ENCODE results near the gene NCAPD2. TPM values are rescaled to one million over a fixed set of nuclear protein-coding genes. Genes with fewer than 3 reads are reported as not detected.

NCAPD2 gene
- total and polyA plus RNA-seq, 2 donors (not counting 1 experiment from before 2014, with no cell fraction given) = 19.9 to 42.1 TPM

DNA sequence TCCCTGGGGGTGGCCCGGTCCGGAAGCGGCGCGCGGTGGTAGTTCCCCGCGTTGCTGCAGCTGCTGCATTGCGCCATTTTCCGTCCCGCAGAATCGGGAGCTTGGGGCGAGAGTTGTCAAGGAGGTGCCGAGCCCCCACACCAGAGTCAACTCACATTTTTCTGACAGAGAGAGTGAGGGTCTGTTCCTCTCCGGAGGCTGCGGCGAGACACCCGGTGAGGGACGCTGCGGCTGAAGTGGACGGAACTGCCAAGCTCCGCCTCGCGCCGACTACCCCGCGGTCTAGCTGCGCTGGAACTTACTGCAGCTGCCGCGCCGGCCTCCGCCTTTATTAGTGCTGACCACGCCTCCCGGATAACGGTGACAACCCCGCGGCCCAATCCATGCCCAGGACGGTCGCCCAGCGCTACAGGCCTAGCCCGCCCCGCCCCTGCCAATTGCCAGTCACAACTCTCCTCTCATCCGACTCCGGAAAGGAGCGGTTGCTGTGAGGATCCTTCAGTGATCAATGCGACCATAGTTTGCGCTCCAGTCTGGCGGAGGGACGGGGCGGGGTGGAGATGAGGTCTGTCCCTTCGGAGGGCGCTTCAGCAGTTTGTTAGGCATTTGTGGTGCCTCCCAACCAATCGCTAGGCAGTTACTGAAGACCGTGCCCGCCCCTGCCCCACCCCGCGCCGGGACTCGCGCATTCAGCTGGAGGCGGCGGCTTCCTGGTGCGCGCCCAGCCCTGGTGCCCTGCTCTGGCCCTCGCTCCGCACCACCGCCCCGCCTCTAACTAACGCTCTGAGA lies 23.3 kb upstream of the NCAPD2 start, which contains the start of gene VAMP1:
VAMP1 (minus strand) TSS at position 303 of the 789 bp plus-strand sequence; CDS start at position 157, 146 bp downstream.
- Mint-ChIP-seq H3K4me3 (peak within 1 kb of the TSS; percentile 90), H3K4me1 (peaks cover 49% of the 10 kb centered on the region), H3K9me3 (ENCODE audit: insufficient read depth) (no peaks in the 10 kb centered on the region), H3K27me3 (no peaks in the 10 kb centered on the region), H3K27ac (peak within 1 kb of the TSS; percentile 97)
- no peaks in the 10 kb centered on the region for H3K27me3 ChIP-seq (replicated peaks in 1 of 4; ENCODE audit: control extremely low read depth in 1 of 4, control insufficient read depth in 3 of 4, insufficient read depth in 4 of 4, low read length in 3 of 4)
- peak within 1 kb of the TSS; percentile 75 to 82 for H3K27ac ChIP-seq (ENCODE audit: low read length in 2 of 2)
- ATAC-seq (ENCODE audit: low read depth) (peak; percentile 92), DNase-seq (peak; percentile 97)
- ChIA-PET CTCF (interaction anchor here (0.7 to 6.0 kb wide), 17 partner anchors 9 to 186 kb away, joined by 3 to 67 read pairs (median 4); partner anchors contain the start of genes CD27 and MRPL51), POLR2A (interaction anchor here (0.5 to 3.6 kb wide), 25 partner anchors 9 to 382 kb away, joined by 3 to 46 read pairs (median 6); partner anchors contain the start of genes CD27, COPS7A, GAPDH and MRPL51)
- H3K36me3 ChIP-seq (replicated peaks in 1 of 2; ENCODE audit: control extremely low read depth in 1 of 2, control insufficient read depth in 1 of 2, extremely low read depth in 1 of 2, insufficient read depth in 2 of 2, low read length in 1 of 2) = peaks cover 0 to 11% of the 10 kb centered on the region in 2 experiments
- TF ChIP-seq EZH2 (IDR thresholded peaks at IDR 0.05; ENCODE audit: borderline replicate concordance, insufficient read depth, low read depth, low read length, poor library complexity, severe bottlenecking) = no peak
- no peak for TF ChIP-seq CTCF (IDR thresholded peaks at IDR 0.05)
- H3K4me3 ChIP-seq (ENCODE audit: control extremely low read depth in 1 of 5, extremely low read depth in 1 of 5, insufficient read depth in 1 of 5, low read depth in 2 of 5, low read length in 4 of 5) = peak within 1 kb of the TSS; percentile 54 to 82 (median 75)
- H3K4me2 ChIP-seq (replicated peaks; ENCODE audit: low read depth, low read length, poor library complexity, severe bottlenecking) = peak within 1 kb of the TSS; percentile 89
- H3K9me3 ChIP-seq (ENCODE audit: control extremely low read depth in 1 of 3, control insufficient read depth in 2 of 3, insufficient read depth in 1 of 3, low read length in 2 of 3) = no peaks in the 10 kb centered on the region
- H3K4me1 ChIP-seq (ENCODE audit: control insufficient read depth in 2 of 2, insufficient read depth in 2 of 2, low read length in 2 of 2) = peaks cover 28 to 45% of the 10 kb centered on the region in 2 donors
- peaks cover 43% of the 10 kb centered on the region for H3K79me2 ChIP-seq (ENCODE audit: control insufficient read depth, insufficient read depth, low read length)
- H3K9ac ChIP-seq (ENCODE audit: low read length) = peak within 1 kb of the TSS; percentile 82
- peaks cover 19% of the 10 kb centered on the region for H4K20me1 ChIP-seq (ENCODE audit: control insufficient read depth, insufficient read depth, low read length, poor library complexity, severe bottlenecking)
- intact Hi-C loops (cut with micrococcal nuclease) = loop anchor here (1.0 kb wide), 4 partner anchors 8 to 98 kb away; partner anchors contain the start of genes GAPDH, MRPL51 and NOP2
- under 1% methylated on average over 69 of the region's 69 CpGs for WGBS (ENCODE audit: insufficient coverage)
- H2AFZ ChIP-seq (ENCODE audit: insufficient read depth, low read depth, low read length, poor library complexity, severe bottlenecking) = peak within 1 kb of the TSS; percentile 94

Measured in B cell (primary cell).